HG03280 (cell line): Measurements from ENCODE around the gene ITGBL1.

Experiments
- ATAC-seq: cut with Tn5 transposase; IDR thresholded peaks from one replicate; pipeline ENCODE4 v1.9.1; 2021; ENCODE audit warnings: mild to moderate bottlenecking, moderate library complexity; ENCODE audit not compliant: unreplicated experiment

ITGBL1 gene

DNA sequence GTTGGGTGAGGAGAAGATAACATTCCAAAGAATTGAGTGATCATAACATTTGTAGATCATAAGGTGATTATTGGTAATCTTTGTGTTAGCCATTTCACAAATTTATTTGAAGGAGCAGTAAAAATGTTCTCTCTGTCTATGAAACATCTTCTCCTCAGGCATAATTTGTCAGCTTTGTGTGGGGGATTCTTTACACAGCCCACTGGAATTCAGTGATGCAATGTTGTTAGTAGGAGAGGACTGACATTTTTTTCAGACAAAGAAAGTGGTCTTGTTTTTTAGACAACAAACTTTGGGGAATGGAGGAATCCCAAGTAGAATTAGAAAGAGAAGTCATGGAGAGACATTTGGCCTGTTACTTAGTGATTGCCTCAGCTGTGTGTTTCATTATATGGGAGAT is 100.3 kb downstream of the ITGBL1 start:
- no peak for ATAC-seq

- ATAC-seq: no peak
Measured at GRCh38 chr13:101554420-101555125, 102.1 kb downstream of the ITGBL1 start.

DNA sequence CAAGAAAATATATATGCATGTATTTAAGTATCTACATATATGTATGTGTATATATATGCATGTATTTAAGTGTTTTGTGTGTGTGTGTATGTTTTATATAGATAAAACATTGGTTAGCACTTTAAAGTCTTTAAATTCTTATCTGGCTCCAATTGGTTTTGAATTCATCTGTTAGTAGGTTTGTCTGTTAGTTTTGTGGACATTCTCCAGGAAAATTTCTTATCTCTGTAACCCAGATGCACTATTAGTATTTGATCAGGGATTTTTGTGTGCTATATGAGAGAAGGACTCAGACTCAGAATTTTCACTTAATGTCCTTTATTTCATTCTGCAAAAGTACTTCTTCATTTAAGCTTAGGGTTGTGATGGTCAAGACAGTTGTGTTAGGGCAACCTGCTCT is 103.1 kb downstream of the ITGBL1 start:
- ATAC-seq: no peak

GRCh38 chr13:101556676-101557123 is 104.2 kb downstream of the ITGBL1 start:
- ATAC-seq: no peak

GRCh38 chr13:101565317-101565716 is 112.8 kb downstream of the ITGBL1 start:
- no peak for ATAC-seq

GRCh38 chr13:101567841-101568240 is 115.4 kb downstream of the ITGBL1 start:
- ATAC-seq: no peak

DNA sequence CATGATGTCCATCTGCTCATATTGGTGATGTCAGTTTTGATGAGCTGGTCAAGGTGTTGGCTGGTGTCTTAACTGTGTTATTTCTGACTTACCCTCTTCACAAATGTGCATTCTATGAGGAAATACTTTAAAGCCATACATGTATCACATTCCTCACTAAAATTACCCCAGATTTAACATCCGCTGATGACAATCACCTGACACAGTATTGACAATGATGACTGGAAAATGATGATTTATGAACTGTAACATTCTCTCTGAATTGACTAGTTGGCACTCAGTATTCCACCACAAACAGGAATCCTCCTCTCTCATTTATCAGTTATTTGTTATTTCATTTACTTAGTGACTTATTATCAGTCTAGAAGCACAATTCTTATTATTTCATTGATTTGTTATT is 117.3 kb downstream of the ITGBL1 start:
- ATAC-seq: no peak

DNA sequence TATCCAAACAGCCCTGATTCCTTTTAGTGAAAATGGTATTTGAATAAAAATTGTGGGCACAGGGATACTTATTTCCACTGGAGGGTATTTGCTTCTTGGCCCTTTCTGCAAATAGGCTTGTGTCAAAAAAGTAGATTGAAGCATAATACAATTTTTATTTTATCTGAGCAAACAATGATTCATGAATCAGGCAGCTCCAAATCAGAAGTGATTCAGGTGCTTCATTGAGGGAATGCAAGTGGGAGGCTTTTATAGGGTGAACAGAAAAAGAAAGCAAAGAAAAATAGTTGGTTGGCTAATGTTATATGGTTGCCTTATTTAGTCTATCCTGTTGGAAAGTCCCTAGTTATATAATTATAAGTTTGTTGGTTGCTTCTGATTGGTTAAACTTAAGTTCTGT is 117.9 kb downstream of the ITGBL1 start:
- no peak for ATAC-seq

GRCh38 chr13:101572456-101572855 is 120.0 kb downstream of the ITGBL1 start:
- ATAC-seq: no peak

- ATAC-seq: no peak
Measured at GRCh38 chr13:101575581-101575980, 123.1 kb downstream of the ITGBL1 start.

DNA sequence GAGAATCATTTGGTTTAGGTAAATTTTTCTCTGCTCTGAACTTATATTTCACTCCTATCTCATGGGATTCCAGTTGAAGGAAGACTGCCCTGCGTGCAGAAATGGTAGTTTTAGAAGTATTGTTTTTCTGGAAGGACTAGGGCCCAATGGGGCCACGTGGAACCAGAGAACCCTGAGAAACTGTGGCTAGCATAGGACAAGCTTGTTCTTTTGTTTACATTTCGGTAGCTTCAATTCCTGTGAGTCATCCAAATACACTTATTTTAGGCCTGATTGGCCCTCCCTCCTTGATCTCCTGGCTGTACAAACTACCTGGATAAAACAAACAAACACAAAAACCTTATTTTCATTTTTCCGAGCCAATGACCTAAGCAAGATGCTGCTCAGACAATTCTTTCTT is 124.0 kb downstream of the ITGBL1 start:
- ATAC-seq: no peak

- ATAC-seq: no peak
Measured at GRCh38 chr13:101576977-101577376, 124.5 kb downstream of the ITGBL1 start.

- no peak for ATAC-seq
Measured at GRCh38 chr13:101579281-101579802, 126.9 kb downstream of the ITGBL1 start.

GRCh38 chr13:101584331-101584730 is 131.9 kb downstream of the ITGBL1 start:
- no peak for ATAC-seq

DNA sequence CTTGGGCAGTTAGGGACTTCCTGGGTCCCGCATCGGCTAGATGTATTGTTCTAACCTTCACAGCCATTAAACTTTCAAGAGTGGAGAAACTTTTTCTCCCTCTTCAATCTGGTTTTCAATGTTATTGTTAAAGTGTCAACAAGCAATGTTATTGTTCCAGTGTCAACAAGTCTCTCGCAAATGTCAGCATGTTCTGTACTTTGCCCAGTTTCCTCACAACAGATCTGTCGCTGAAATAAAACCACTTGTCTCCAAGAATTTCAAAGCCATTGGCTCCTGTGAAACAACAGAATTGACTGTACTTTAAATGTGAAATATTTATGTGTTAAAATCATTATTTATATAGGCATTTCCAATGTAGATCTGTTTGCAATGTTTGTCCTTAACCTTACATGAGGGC is 138.0 kb downstream of the ITGBL1 start:
- ATAC-seq: no peak

- no peak for ATAC-seq
Measured at GRCh38 chr13:101594936-101595335, 142.5 kb downstream of the ITGBL1 start.

- ATAC-seq: no peak
Measured at GRCh38 chr13:101596803-101597202, 144.3 kb downstream of the ITGBL1 start.

- no peak for ATAC-seq
Measured at GRCh38 chr13:101611491-101612475, 159.3 kb downstream of the ITGBL1 start.

DNA sequence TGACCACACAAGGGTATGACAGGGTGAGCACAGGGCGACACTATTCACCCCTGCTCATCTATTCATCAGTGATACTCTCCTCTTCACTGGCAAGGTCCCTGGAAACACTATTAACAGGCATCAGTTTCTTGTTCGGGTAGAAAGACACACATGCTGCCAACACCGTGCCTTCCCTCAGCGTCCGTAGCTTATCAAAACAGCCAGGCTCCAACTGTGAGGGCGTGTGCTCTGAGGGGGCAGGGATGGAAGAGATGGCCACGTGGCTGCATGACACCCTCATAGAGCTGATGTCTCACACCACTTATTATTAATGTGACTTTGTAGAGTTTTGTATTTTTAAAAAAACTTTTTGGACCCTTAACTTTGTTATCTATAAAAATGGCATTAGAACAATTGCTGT is 160.3 kb downstream of the ITGBL1 start:
- ATAC-seq: no peak

DNA sequence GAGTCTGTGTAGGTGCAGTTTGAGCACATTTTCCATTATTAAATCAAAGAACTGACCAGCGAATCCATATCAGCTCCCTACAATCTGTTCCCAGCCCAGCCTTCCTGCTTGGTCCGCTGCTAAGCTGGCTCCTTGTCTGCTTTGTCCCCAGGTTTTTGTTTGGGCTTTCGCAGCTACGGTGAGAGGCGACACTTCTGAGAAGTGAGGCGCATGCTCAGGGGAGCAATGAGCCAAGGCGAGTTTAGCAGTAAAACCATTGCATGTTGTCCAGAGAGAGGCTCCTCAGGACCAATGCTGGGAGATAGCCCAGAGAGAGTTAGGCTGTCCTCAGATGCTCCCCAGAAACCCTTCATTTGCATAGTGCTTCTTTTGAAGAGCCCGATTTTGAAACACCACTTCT is 162.0 kb downstream of the ITGBL1 start:
- no peak for ATAC-seq

DNA sequence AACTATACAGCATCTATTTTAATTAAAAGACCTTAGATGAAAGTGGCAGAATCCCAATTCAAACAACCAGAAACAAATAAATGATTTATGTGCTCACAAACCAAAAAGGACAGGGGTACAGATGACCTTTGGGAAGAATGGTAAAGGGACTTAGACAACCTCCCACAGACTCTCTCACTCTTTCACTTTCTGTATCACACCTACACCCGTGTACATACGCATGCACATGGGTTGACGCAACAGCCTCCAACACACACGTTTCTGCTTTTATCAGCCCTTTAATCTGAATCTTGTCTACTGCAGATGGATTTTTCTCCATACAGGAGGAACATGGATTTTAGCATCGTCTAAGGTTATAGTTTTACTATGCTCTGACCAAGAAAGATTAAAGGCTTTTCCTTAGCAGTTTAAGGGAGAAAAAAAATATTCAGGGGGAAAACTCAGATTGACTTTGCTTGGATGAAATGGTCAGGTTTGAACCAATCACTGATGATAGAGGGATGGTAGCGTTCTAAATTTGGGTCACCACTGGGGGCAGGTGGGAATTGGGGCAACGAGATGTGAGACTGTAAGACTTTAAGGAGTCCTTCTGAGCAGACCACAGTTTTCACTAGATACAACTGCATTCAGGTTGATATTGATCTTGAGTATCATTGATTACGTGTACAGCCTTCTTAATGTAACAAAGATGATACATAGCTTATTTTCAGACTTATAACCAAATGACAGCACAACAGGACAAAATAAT is 166.1 kb downstream of the ITGBL1 start:
- ATAC-seq: no peak
